M059J (cell line): Measurements from ENCODE around the gene DPF3. TPM values are rescaled to one million over a fixed set of nuclear protein-coding genes. Genes with fewer than 3 reads are reported as not detected.
A peak's percentile ranks its signal among the peaks of the same experiment; 100 is the strongest.

Source experiments
- DNase-seq: peaks from one replicate; pipeline ENCODE4 v3.0.0-alpha.2; 2012; ENCODE audit warnings: low read depth
- total RNA-seq: library from RNA; depleted of rRNA; stranded (reverse); fragments of >200 nt; shearing (Covaris generic); gene quantifications from 2 replicates; pipeline ENCODE4 v1.2.3, GENCODE V29; 2014; rRNA removed

Gene DPF3
- 5.4 and 8.3 TPM in 2 replicates for total RNA-seq

GRCh38 chr14:72893636-72894322 is at the start of gene DPF3:
Gene DPF3 (minus strand): TSS chr14:72894101. CDS start chr14:72894088, 13 bp downstream.
- peak; percentile 97 for DNase-seq

- no peak for DNase-seq
These were observed 49.0 kb upstream of the DPF3 start for GRCh38 chr14:72942934-72943333.

DNA sequence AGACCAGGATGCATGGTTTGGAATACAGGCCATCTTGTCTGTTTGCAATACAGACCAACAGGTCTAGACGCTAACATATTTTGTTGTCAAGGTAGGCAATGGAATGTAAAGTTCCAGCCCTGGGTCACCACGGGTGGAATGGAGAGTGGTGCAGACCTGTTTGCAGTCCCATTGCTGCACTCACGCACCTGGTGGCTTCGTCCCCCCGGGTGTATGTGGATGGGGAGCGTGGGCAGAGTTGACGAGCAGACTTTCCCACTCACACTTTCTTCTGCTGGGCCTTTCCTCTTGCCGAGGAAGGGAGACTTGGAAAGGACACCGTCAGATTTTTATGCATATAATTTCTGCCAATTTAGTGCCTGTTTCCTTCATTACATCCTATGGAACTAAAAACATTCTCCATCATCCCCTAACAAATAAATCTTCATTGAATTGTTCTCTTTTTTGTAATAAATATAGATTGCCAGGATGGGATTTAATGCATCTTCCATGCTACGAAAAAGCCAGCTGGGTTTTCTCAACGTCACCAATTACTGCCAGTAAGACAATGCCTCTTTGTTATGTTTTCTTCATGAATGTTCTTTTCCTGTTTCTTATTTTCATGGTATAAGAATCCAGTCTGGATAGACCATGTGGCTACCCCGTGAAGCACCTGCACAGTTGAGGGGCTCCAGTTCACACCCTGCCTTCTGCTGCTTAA is 47.5 kb upstream of the DPF3 start:
- DNase-seq, result no peak

GRCh38 chr14:72939630-72940029 is 45.7 kb upstream of the DPF3 start:
- DNase-seq, result no peak

- DNase-seq, result no peak
These were observed 39.0 kb upstream of the DPF3 start for GRCh38 chr14:72932893-72933292.

DNA sequence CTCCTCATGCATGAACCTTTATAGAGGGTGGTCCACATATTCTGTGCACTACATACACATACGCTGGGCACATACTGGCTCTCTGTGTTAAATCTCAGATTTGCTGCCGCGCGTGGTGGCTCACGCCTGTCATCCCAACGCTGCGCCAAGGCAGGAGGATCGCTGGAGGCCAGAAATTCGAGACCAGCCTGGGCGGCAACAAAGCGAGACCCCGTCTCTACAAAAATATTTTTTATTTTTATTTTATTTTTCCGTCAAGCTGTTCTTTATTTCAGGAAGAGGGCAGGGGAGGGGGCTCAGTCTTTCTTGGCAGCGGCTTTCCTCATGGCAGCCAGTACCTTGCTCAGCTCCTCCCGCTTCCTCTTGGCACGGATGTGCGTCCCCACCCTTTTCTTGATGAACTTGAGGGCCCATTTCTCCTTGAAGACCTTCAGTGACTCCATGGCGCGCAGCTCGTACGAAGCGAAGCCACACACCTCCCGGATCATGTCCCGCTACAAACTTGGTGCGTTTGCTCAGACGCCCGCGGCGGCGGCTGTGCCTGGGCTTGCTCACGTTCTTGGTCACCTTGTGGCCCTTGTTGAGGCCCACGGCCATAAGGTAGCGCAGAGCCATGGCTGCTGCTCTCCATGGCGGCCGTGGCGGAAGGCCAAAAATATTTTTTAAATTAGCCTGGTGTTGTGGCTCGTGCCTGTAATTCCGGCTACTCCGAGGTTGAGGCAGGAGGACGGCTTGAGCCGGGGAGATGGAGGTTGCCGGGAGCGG is 35.6 kb upstream of the DPF3 start:
- DNase-seq, result no peak

GRCh38 chr14:72928872-72929271 is 35.0 kb upstream of the DPF3 start:
- DNase-seq, result no peak

GRCh38 chr14:72926292-72927028 is 32.6 kb upstream of the DPF3 start, which contains the start of gene DCAF4:
Gene DCAF4 (plus strand): TSS chr14:72926464. CDS start chr14:72937979, 11,515 bp downstream.
- DNase-seq, result peak; percentile 99

GRCh38 chr14:72925815-72926291 is 32.0 kb upstream of the DPF3 start:
- no peak for DNase-seq

DNA sequence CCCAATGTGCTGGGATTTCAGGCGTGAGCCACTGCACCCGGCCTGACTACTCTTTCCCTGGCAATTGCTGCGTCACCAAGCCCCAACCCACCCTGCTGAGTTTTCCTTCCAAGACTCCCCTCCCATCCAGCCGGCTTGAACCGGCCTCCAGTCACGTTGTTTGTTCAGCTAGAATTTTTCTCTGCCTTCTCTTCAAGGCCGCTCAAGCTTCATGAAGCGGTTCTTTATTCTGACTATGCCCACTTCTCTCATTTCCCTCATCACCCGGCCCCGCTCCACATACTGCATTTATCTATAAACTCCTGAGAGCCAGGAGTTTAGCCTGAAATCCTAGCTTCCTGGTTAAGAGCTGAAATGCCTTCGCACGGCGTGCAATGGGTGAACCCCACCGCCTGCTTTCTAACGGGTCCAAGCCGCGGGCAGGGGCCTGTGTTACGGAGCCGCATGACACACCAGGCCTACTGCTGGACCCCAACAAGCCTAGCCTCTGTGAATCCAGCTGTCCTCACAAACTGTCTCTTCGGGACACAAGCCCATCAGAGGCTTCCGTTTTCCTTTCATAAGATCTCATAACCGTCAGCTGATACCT is 31.4 kb upstream of the DPF3 start:
- DNase-seq, result no peak

- DNase-seq, result peak; percentile 41
These were observed 30.4 kb upstream of the DPF3 start for GRCh38 chr14:72924337-72924736.

- DNase-seq, result no peak
These were observed 27.5 kb upstream of the DPF3 start for GRCh38 chr14:72921396-72921795.

DNA sequence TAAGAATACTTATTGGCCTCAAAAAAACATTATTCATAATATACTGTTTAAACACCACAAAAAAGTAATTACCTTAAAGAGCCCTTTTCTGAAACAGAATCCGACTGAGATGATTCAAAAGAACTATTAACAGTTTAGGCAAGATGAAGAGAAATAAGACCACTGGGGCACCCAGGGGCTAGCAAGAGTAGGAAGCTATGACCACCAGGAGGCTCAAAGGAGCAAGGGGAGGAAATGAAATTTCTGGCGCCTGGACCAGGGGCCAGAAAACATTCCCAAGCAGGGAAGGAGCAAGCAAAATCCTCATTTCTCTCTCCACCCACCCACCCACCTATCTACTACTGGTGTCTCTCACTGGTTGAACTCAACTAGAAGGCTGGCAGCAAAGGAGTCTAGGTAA is 26.1 kb upstream of the DPF3 start:
- no peak for DNase-seq

DNA sequence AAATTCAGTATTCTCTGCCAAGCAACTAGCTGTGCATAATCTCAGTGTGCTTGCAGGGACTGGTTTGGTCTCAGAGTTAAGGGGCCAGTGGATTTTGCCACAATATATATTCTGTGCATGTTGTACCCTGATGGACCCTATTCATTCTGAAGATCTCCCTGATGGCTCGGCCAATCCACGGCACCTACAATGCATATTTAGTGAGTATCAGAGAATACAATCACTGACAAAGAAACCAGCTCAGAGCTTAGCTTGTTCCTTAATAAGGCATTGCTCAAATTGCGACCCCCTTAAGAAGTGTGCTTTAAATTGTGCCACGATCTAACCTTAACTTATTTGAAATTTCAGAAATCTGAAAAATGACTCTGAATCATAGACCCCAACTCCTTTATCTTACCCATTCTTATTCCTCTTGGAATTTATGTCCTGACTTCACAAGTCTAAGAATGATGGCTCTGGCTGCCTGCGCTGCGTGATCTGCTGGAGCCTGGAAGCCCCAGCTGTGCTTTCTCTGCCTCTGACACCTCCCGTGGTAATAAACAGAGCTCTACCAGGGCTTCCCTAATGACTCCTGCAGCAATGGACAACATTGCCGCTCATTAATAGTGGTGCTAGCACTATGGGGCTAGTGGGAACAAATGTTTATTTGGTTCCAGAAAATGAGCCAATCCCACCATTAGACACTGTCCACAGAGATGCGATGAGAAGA is 23.3 kb upstream of the DPF3 start:
- no peak for DNase-seq

GRCh38 chr14:72916174-72916573 is 22.3 kb upstream of the DPF3 start:
- peak; percentile 91 for DNase-seq

DNA sequence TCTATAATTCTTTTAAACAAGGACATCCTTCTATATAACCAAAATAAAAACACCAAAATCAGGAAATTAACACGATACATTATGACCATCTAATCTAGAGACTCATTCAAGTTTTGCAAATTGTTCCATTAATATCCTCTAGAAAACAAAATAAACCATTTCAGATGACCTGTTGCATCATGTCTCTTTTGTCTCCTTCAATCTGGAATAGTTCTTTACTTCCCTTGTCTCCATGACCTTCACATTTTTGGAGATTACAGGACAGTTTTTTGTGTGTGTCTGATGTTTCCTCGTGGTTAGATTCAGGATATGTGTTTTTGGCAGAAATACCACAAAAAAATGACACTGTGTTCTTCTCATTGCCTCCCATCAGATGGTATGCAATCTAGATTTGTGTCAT is 19.9 kb upstream of the DPF3 start:
- no peak for DNase-seq

DNA sequence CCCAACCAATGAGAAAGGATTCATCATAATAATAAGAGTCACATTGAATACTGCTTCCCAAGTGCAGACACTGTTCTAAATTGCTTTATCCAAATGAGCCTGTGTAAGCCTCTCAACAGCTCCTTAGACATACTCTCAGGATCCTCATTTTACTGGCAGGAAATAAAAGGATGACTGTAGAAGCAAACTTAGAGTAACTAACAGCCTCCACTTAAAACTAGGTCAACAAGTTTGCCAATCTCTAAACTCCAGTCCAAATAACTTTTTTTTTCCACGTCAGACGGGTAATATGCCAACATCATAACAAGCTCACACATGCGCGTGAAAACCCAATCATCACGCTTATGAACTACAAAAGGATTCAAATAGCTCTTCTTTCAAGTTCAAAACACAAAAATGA is 15.3 kb upstream of the DPF3 start:
- DNase-seq, result peak; percentile 18

- DNase-seq, result peak; percentile 85
These were observed 14.0 kb upstream of the DPF3 start for GRCh38 chr14:72907886-72908285.

GRCh38 chr14:72906879-72907278 is 13.0 kb upstream of the DPF3 start:
- DNase-seq, result peak; percentile 65

DNA sequence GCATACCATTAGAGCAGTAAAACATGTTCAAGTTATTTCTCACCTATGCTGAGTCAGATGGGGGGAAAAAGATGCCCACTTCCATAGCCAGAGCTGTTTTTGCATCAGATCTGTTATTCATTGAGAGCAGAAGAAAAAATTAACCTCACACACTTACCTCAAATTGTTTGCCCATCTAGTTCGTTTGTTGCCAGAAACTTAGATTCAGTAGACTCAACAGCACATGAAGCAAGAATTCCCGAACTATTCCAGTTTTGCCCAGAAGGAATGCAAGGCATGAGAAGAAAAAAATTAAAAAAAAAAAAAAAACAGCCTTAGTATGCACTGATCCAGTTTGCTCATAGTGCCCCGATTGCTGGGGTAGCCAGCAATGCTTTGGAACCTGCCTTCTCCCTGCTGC is 12.4 kb upstream of the DPF3 start:
- peak; percentile 83 for DNase-seq
